GM12878 (cell line): Measurements from ENCODE around the gene SYNPO. TPM values are rescaled to one million over a fixed set of nuclear protein-coding genes. Genes with fewer than 3 reads are reported as not detected.

Source experiments
- BCL11A ChIP-seq: IDR thresholded peaks from 2 replicates; pipeline ENCODE4 v1.6.1; 2011; ENCODE audit warnings: low read depth, low read length
- BHLHE40 ChIP-seq, 2 experiments: fragments of 450-650 bp in 1 of 2; IDR thresholded peaks; 2 replicates each; pipeline ENCODE4 v1.6.1; 2011 to 2017; ENCODE audit warnings: low read depth in 2 of 2, borderline replicate concordance in 1 of 2, improper control_type of control experiment in 1 of 2, low read length in 1 of 2, mild to moderate bottlenecking in 1 of 2
- E2F8 ChIP-seq: fragments of 450-650 bp; IDR thresholded peaks from 2 replicates; pipeline ENCODE4 v1.6.1; 2018; ENCODE audit warnings: mild to moderate bottlenecking, low read depth, moderate library complexity; ENCODE audit not compliant: partially characterized antibody
- EGR1 ChIP-seq, 2 experiments: IDR thresholded peaks; 1 replicate in 1 of 2; 2 replicates in 1 of 2; pipeline ENCODE4 v1.6.1; 2011 to 2012; ENCODE audit warnings: low read depth in 2 of 2, low read length in 2 of 2, borderline replicate concordance in 1 of 2, mild to moderate bottlenecking in 1 of 2, moderate library complexity in 1 of 2
- HCFC1 ChIP-seq: fragments of 150-350 bp; IDR thresholded peaks from 2 replicates; pipeline ENCODE4 v1.6.1; 2014; ENCODE audit warnings: low read length
- HDAC2 ChIP-seq: fragments of 200-600 bp; sonication (generic); IDR thresholded peaks from 2 replicates; pipeline ENCODE4 v1.6.1; 2017
- JUNB ChIP-seq: IDR thresholded peaks from 2 replicates; pipeline ENCODE4 v1.6.1; 2016; ENCODE audit warnings: antibody characterized with exemption, mild to moderate bottlenecking
- MXI1 ChIP-seq: fragments of 150-350 bp; IDR thresholded peaks from 2 replicates; pipeline ENCODE4 v1.6.1; 2011; ENCODE audit warnings: low read depth, mild to moderate bottlenecking, inconsistent platforms, low read length, improper control_type of control experiment
- RAD51 ChIP-seq: fragments of 450-650 bp; IDR thresholded peaks from 2 replicates; pipeline ENCODE4 v1.6.1; 2016; ENCODE audit warnings: moderate library complexity, mild to moderate bottlenecking, inconsistent platforms
- RB1 ChIP-seq: fragments of 450-650 bp; formaldehyde crosslinking; IDR thresholded peaks from 2 replicates; pipeline ENCODE4 v1.6.1; 2017; ENCODE audit warnings: mild to moderate bottlenecking, borderline replicate concordance
- RCOR1 ChIP-seq: conservative IDR thresholded peaks from 2 replicates; pipeline ENCODE4 v1.6.1; 2012; ENCODE audit warnings: low read depth, low read length, improper control_type of control experiment
- SMAD1 ChIP-seq: fragments of 450-650 bp; IDR thresholded peaks from 2 replicates; pipeline ENCODE4 v1.6.1; 2018; ENCODE audit warnings: mild to moderate bottlenecking, low read depth; ENCODE audit not compliant: partially characterized antibody
- SRF ChIP-seq, 2 experiments: IDR thresholded peaks; 2 replicates each; pipeline ENCODE4 v1.6.1; 2011; ENCODE audit warnings: low read depth in 2 of 2, low read length in 2 of 2, mild to moderate bottlenecking in 1 of 2, moderate library complexity in 1 of 2
- TARDBP ChIP-seq: IDR thresholded peaks from 2 replicates; pipeline ENCODE4 v1.6.1; 2016; ENCODE audit warnings: borderline replicate concordance
- TCF12 ChIP-seq: IDR thresholded peaks from 2 replicates; pipeline ENCODE4 v1.6.1; 2011; ENCODE audit warnings: low read depth, mild to moderate bottlenecking, low read length
- WRNIP1 ChIP-seq: IDR thresholded peaks from 2 replicates; pipeline ENCODE4 v1.6.1; 2011; ENCODE audit warnings: low read depth, low read length, improper control_type of control experiment, borderline replicate concordance
- YY1 ChIP-seq: IDR thresholded peaks from 2 replicates; pipeline ENCODE4 v1.6.1; 2011; ENCODE audit warnings: low read depth, mild to moderate bottlenecking, low read length
- ZBTB11 ChIP-seq: fragments of 450-650 bp; formaldehyde crosslinking; IDR thresholded peaks from 2 replicates; pipeline ENCODE4 v1.5.0; 2022; ENCODE audit warnings: mild to moderate bottlenecking, missing genetic modification characterization
- ZBTB40 ChIP-seq: fragments of 450-650 bp; IDR thresholded peaks from 2 replicates; pipeline ENCODE4 v1.6.1; 2016; ENCODE audit warnings: mild to moderate bottlenecking, moderate library complexity, borderline replicate concordance
- ZNF24 ChIP-seq: fragments of 450-650 bp; IDR thresholded peaks from 2 replicates; pipeline ENCODE4 v1.6.1; 2017; ENCODE audit warnings: antibody characterized with exemption, mild to moderate bottlenecking
- polyA plus RNA-seq, 11 experiments: library from polyadenylated mRNA; depleted of rRNA in 4 of 11; unstranded in 6 of 11; stranded (reverse) in 5 of 11; fragments of >200 nt; fragmentation: Nextera tagmentation in 4 of 11; fragmentation: Illumina TruSeq in 1 of 11; extraction: Ambion mirVana in 4 of 11; extraction: Trizol in 1 of 11; gene quantifications; 1 replicate in 1 of 11; 2 replicates in 10 of 11; pipeline versions ENCODE4 v1.2.1 to v1.2.3, GENCODE V29; 2011 to 2016; ENCODE audit warnings: inconsistent platforms in 2 of 11, missing spikeins in 2 of 11, low read depth in 1 of 11
- total RNA-seq, 4 experiments: library from RNA; depleted of rRNA in 3 of 4; stranded (reverse); fragments of >200 nt in 3 of 4; fragmentation: Illumina TruSeq in 1 of 4; extraction: Trizol in 1 of 4; gene quantifications; 2 replicates each; pipeline versions ENCODE4 v1.2.1 to v1.2.3, GENCODE V29; 2013 to 2021

The SYNPO gene
- total and polyA plus RNA-seq, 10 of the 15 experiments (the other 5 are each of a cell fraction or from before 2014, with no cell fraction given), result 0.77 to 21.0 (median 3.9) TPM

GRCh38 chr5:150700594-150701377 lies 60.3 kb downstream of the SYNPO start, which contains the start of gene RBM22 (continued):
- no peak; a peak in 1 of 4 replicates for TF ChIP-seq BHLHE40 (IDR thresholded peaks at IDR 0.05; ENCODE audit: borderline replicate concordance in 1 of 2, low read depth in 2 of 2, low read length in 1 of 2)
- TF ChIP-seq ZNF24, result no peak
- no peak for TF ChIP-seq BCL11A
- TF ChIP-seq EGR1 (IDR thresholded peaks at IDR 0.05; ENCODE audit: borderline replicate concordance in 1 of 2, low read depth in 2 of 2, low read length in 2 of 2), result peak in 1 of 2 experiments; percentile 70; a peak in 2 of 3 replicates
- TF ChIP-seq HDAC2, result no peak
- TF ChIP-seq HCFC1, result peak; percentile 69
- TF ChIP-seq MXI1, result peak; percentile 42; the same call in 1 of the 2 replicates
- no peak for TF ChIP-seq ZBTB11 (CRISPR knock-in tag)
- TF ChIP-seq TCF12, result no peak
- no peak for TF ChIP-seq RAD51
- TF ChIP-seq RB1, result peak; percentile 91
- TF ChIP-seq TARDBP, result peak; percentile 56; the same call in 1 of the 2 replicates
- TF ChIP-seq SRF (IDR thresholded peaks at IDR 0.05; ENCODE audit: low read depth in 2 of 2, low read length in 2 of 2), result peak in 1 of 2 experiments; percentile 83; a peak in 2 of 4 replicates
- no peak for TF ChIP-seq SMAD1
- TF ChIP-seq E2F8, result peak; percentile 49
- 0 out of 2 replicates have a peak, but pooled peaks have one; percentile 24 for TF ChIP-seq WRNIP1
- TF ChIP-seq JUNB, result no peak
- TF ChIP-seq RCOR1, result peak; percentile 87; the same call in 1 of the 2 replicates
- peak; percentile 74; the same call in 1 of the 2 replicates for TF ChIP-seq ZBTB40
- peak; percentile 95 for TF ChIP-seq YY1
